Activated T-helper 2 cell treated with anti-CD3 and anti-CD28 coated beads, Interferon-gamma antibody, Interleukin-2, Interleukin-4, amounts not matched to agents 10 μg/mL and 5 μg/mL and 100 μg/mL, durations not matched to agents 14 hours and 24 hours and 36 hours (primary cell): ENCODE measurements around the gene PYGB. TPM values are rescaled to one million over a fixed set of nuclear protein-coding genes. Genes with fewer than 3 reads are reported as not detected.

ENCODE experiments used
- DNase-seq: peaks from one replicate; pipeline ENCODE4 v3.0.0; 2021; ENCODE audit warnings: low spot score
- H3K27ac Mint-ChIP-seq: one replicate; pipeline ENCODE4 v1.8.0; 2021; ENCODE audit warnings: mixed read lengths
- H3K27me3 Mint-ChIP-seq: one replicate; pipeline ENCODE4 v1.8.0; 2021; ENCODE audit warnings: low read depth, mixed read lengths
- H3K36me3 Mint-ChIP-seq: one replicate; pipeline ENCODE4 v1.8.0; 2021; ENCODE audit warnings: low read depth, mixed read lengths
- H3K4me1 Mint-ChIP-seq: one replicate; pipeline ENCODE4 v1.8.0; 2021; ENCODE audit warnings: low read depth, mixed read lengths
- H3K4me3 Mint-ChIP-seq: one replicate; pipeline ENCODE4 v1.8.0; 2021; ENCODE audit warnings: low read depth, mild to moderate bottlenecking, moderate library complexity, mixed read lengths
- H3K9me3 Mint-ChIP-seq: one replicate; pipeline ENCODE4 v1.8.0; 2021; ENCODE audit warnings: mixed read lengths
- intact Hi-C: fragments of 100-400 bp; cut with micrococcal nuclease; formaldehyde crosslinking; loops from one replicate; pipeline ENCODE4 v1.15.1; 2023
- total RNA-seq: library from RNA; stranded (reverse); gene quantifications from 2 replicates; pipeline ENCODE4 v1.2.3, GENCODE V29; 2022

Gene PYGB
- total RNA-seq, 1 donor from 2014 or later = 37.1 TPM

- peaks cover 4% of the 10 kb centered on the region for H3K36me3 Mint-ChIP-seq
- H3K4me1 Mint-ChIP-seq = no peaks in the 10 kb centered on the region
- no peaks in the 10 kb centered on the region for H3K9me3 Mint-ChIP-seq
- DNase-seq = no peak
- H3K4me3 Mint-ChIP-seq = no peak overlapping the region
- H3K27ac Mint-ChIP-seq = no peak overlapping the region
- intact Hi-C loops = no loop called here
- no peaks in the 10 kb centered on the region for H3K27me3 Mint-ChIP-seq
Observed at GRCh38 chr20:25300496-25301170, 52.7 kb downstream of the PYGB start.

- H3K4me3 Mint-ChIP-seq = no peak overlapping the region
- H3K27ac Mint-ChIP-seq = no peak overlapping the region
- H3K9me3 Mint-ChIP-seq = no peaks in the 10 kb centered on the region
- H3K36me3 Mint-ChIP-seq = peaks cover 4% of the 10 kb centered on the region
- intact Hi-C loops = no loop called here
- no peaks in the 10 kb centered on the region for H3K4me1 Mint-ChIP-seq
- no peak for DNase-seq
- no peaks in the 10 kb centered on the region for H3K27me3 Mint-ChIP-seq
Observed at GRCh38 chr20:25301357-25301920, 53.6 kb downstream of the PYGB start.

GRCh38 chr20:25302596-25302995 is 54.7 kb downstream of the PYGB start:
- H3K4me3 Mint-ChIP-seq = no peak overlapping the region
- H3K9me3 Mint-ChIP-seq = no peaks in the 10 kb centered on the region
- no peak for DNase-seq
- H3K27ac Mint-ChIP-seq = no peak overlapping the region
- H3K36me3 Mint-ChIP-seq = peaks cover 7% of the 10 kb centered on the region
- intact Hi-C loops = no loop called here
- no peaks in the 10 kb centered on the region for H3K4me1 Mint-ChIP-seq
- no peaks in the 10 kb centered on the region for H3K27me3 Mint-ChIP-seq

- H3K4me1 Mint-ChIP-seq = no peaks in the 10 kb centered on the region
- H3K36me3 Mint-ChIP-seq = peaks cover 5% of the 10 kb centered on the region
- intact Hi-C loops = no loop called here
- H3K27me3 Mint-ChIP-seq = no peaks in the 10 kb centered on the region
- no peak overlapping the region for H3K4me3 Mint-ChIP-seq
- DNase-seq = no peak
- H3K9me3 Mint-ChIP-seq = no peaks in the 10 kb centered on the region
- H3K27ac Mint-ChIP-seq = no peak overlapping the region
Observed at GRCh38 chr20:25303292-25304024, 55.6 kb downstream of the PYGB start.

GRCh38 chr20:25304025-25304549 is 56.2 kb downstream of the PYGB start:
- H3K36me3 Mint-ChIP-seq = peaks cover 5% of the 10 kb centered on the region
- H3K9me3 Mint-ChIP-seq = no peaks in the 10 kb centered on the region
- DNase-seq = no peak
- no peak overlapping the region for H3K4me3 Mint-ChIP-seq
- peaks cover 4% of the 10 kb centered on the region for H3K4me1 Mint-ChIP-seq
- H3K27me3 Mint-ChIP-seq = no peaks in the 10 kb centered on the region
- intact Hi-C loops = no loop called here
- no peak overlapping the region for H3K27ac Mint-ChIP-seq

- DNase-seq = no peak
- H3K36me3 Mint-ChIP-seq = peaks cover 5% of the 10 kb centered on the region
- H3K4me3 Mint-ChIP-seq = no peak overlapping the region
- peaks cover 30% of the 10 kb centered on the region for H3K4me1 Mint-ChIP-seq
- no peaks in the 10 kb centered on the region for H3K9me3 Mint-ChIP-seq
- no peaks in the 10 kb centered on the region for H3K27me3 Mint-ChIP-seq
- intact Hi-C loops = no loop called here
- no peak overlapping the region for H3K27ac Mint-ChIP-seq
Observed at GRCh38 chr20:25306991-25307903, 59.4 kb downstream of the PYGB start.

- Mint-ChIP-seq H3K4me3 (no peak overlapping the region), H3K27me3 (no peaks in the 10 kb centered on the region), H3K27ac (peak overlapping the region; percentile 43), H3K9me3 (no peaks in the 10 kb centered on the region), H3K36me3 (peaks cover 5% of the 10 kb centered on the region), H3K4me1 (peaks cover 31% of the 10 kb centered on the region)
- intact Hi-C loops = no loop called here
- DNase-seq = no peak
Observed at GRCh38 chr20:25308083-25308491, 60.2 kb downstream of the PYGB start.

- H3K9me3 Mint-ChIP-seq = no peaks in the 10 kb centered on the region
- no peak for DNase-seq
- H3K4me1 Mint-ChIP-seq = peaks cover 34% of the 10 kb centered on the region
- no peak overlapping the region for H3K4me3 Mint-ChIP-seq
- no peaks in the 10 kb centered on the region for H3K27me3 Mint-ChIP-seq
- intact Hi-C loops = no loop called here
- peaks cover 5% of the 10 kb centered on the region for H3K36me3 Mint-ChIP-seq
- peak overlapping the region; percentile 28 for H3K27ac Mint-ChIP-seq
Observed at GRCh38 chr20:25308671-25309394, 60.9 kb downstream of the PYGB start.

- Mint-ChIP-seq H3K4me1 (peaks cover 34% of the 10 kb centered on the region), H3K36me3 (peaks cover 5% of the 10 kb centered on the region), H3K27me3 (no peaks in the 10 kb centered on the region), H3K9me3 (no peaks in the 10 kb centered on the region), H3K4me3 (no peak overlapping the region), H3K27ac (peak overlapping the region; percentile 62)
- intact Hi-C loops = loop anchor here (2.0 to 5.0 kb wide), 4 partner anchors 62 to 253 kb away; partner anchors contain the start of genes ABHD12 and PYGB
- DNase-seq = no peak
Observed at GRCh38 chr20:25309395-25310267, 61.7 kb downstream of the PYGB start.

- Mint-ChIP-seq H3K4me3 (peak overlapping the region; percentile 74), H3K27me3 (no peaks in the 10 kb centered on the region), H3K27ac (peak overlapping the region; percentile 95), H3K9me3 (no peaks in the 10 kb centered on the region), H3K36me3 (peaks cover 5% of the 10 kb centered on the region), H3K4me1 (peaks cover 36% of the 10 kb centered on the region)
- intact Hi-C loops = loop anchor here (2.0 to 5.0 kb wide), 4 partner anchors 63 to 254 kb away; partner anchors contain the start of genes ABHD12 and PYGB
- peak; percentile 59 for DNase-seq
Observed at GRCh38 chr20:25310268-25310920, 62.5 kb downstream of the PYGB start.
